B cell (primary cell): Measurements from ENCODE around the gene ABLIM1. TPM values are rescaled to one million over a fixed set of nuclear protein-coding genes. Genes with fewer than 3 reads are reported as not detected.

Source experiments
- ATAC-seq: fragments of 200-7000 bp; cut with Tn5 transposase; one replicate; pipeline ENCODE4 v1.10.0; 2021; ENCODE audit warnings: low read depth, mild to moderate bottlenecking, moderate number of reproducible peaks, moderate library complexity
- CTCF ChIA-PET: fragments of 350-600 bp; sonication (Branson Sonifier 250); formaldehyde crosslinking; loops from one replicate; lab custom pipeline; 2021; ENCODE audit warnings: antibody characterized with exemption, inconsistent platforms; lab: Charles Lee
- POLR2A ChIA-PET: fragments of 350-600 bp; sonication (Branson Sonifier 250); formaldehyde crosslinking; loops from one replicate; lab custom pipeline; 2021; ENCODE audit warnings: antibody characterized with exemption; lab: Charles Lee
- DNase-seq: peaks from one replicate; pipeline ENCODE4 v3.0.0; 2013
- H2AFZ ChIP-seq: 2 replicates; pipeline ENCODE4 v1.6.1; 2012; ENCODE audit warnings: mild to moderate bottlenecking, low read depth, low read length; ENCODE audit not compliant: insufficient read depth, poor library complexity, severe bottlenecking
- H3K27ac ChIP-seq, 2 donors: 1 replicate in 1 of 2; 2 replicates in 1 of 2; pipeline ENCODE4 v1.5.1; 2012 to 2013; ENCODE audit warnings: low read length in 2 of 2, mild to moderate bottlenecking in 2 of 2, moderate library complexity in 1 of 2
- H3K27me3 ChIP-seq, 4 experiments: fragments of 200-600 bp in 1 of 4; sonication (generic) in 1 of 4; replicated peaks in 1 of 4; 1 replicate in 2 of 4; 2 replicates in 2 of 4; pipeline versions ENCODE4 v1.6.1 to v1.7.0; 2013 to 2016; ENCODE audit warnings: low read length in 3 of 4, mild to moderate bottlenecking in 2 of 4, mixed read lengths in 1 of 4, moderate library complexity in 1 of 4; ENCODE audit not compliant: insufficient read depth in 4 of 4, control insufficient read depth in 3 of 4; ENCODE audit errors: control extremely low read depth in 1 of 4
- H3K36me3 ChIP-seq, 2 experiments: replicated peaks in 1 of 2; 1 replicate in 1 of 2; 2 replicates in 1 of 2; pipeline versions ENCODE4 v1.6.1 to v1.7.1; 2013; ENCODE audit warnings: low read length in 1 of 2; ENCODE audit not compliant: insufficient read depth in 2 of 2, control insufficient read depth in 1 of 2; ENCODE audit errors: control extremely low read depth in 1 of 2, extremely low read depth in 1 of 2
- H3K4me1 ChIP-seq, 2 donors: fragments of 200-600 bp in 1 of 2; sonication (generic) in 1 of 2; 1 replicate in 1 of 2; 2 replicates in 1 of 2; pipeline versions ENCODE4 v1.5.1 to v1.6.1; 2013 to 2017; ENCODE audit warnings: low read length in 2 of 2; ENCODE audit not compliant: control insufficient read depth in 2 of 2, insufficient read depth in 2 of 2
- H3K4me2 ChIP-seq: replicated peaks from 2 replicates; pipeline ENCODE3; 2012; ENCODE audit warnings: mild to moderate bottlenecking, low read depth, low read length; ENCODE audit not compliant: poor library complexity, severe bottlenecking
- H3K4me3 ChIP-seq, 5 experiments: fragments of 200-600 bp in 1 of 5; sonication (generic) in 1 of 5; 1 replicate in 3 of 5; 2 replicates in 2 of 5; pipeline versions ENCODE4 v1.5.1 to v1.7.0; 2011 to 2016; ENCODE audit warnings: low read length in 4 of 5, mild to moderate bottlenecking in 4 of 5, low read depth in 2 of 5, control low read depth in 1 of 5, moderate library complexity in 1 of 5; ENCODE audit not compliant: insufficient read depth in 1 of 5; ENCODE audit errors: control extremely low read depth in 1 of 5, extremely low read depth in 1 of 5
- H3K79me2 ChIP-seq: fragments of 200-600 bp; sonication (generic); one replicate; pipeline ENCODE4 v1.6.0; 2016; ENCODE audit warnings: low read length; ENCODE audit not compliant: control insufficient read depth, insufficient read depth
- H3K9ac ChIP-seq: fragments of 200-600 bp; sonication (generic); 2 replicates; pipeline ENCODE4 v1.6.1; 2017; ENCODE audit warnings: mild to moderate bottlenecking, low read length, moderate library complexity
- H3K9me3 ChIP-seq, 3 donors: one replicate each; pipeline versions ENCODE4 v1.6.1 to v1.7.1; 2013; ENCODE audit warnings: low read length in 2 of 3; ENCODE audit not compliant: control insufficient read depth in 2 of 3, insufficient read depth in 1 of 3; ENCODE audit errors: control extremely low read depth in 1 of 3
- H4K20me1 ChIP-seq: 2 replicates; pipeline ENCODE4 v1.6.0; 2012; ENCODE audit warnings: mild to moderate bottlenecking, low read length; ENCODE audit not compliant: insufficient read depth, control insufficient read depth, poor library complexity, severe bottlenecking
- H3K27ac Mint-ChIP-seq: one replicate; pipeline ENCODE4 v1.8.0; 2021; ENCODE audit warnings: mixed read lengths
- H3K27me3 Mint-ChIP-seq: one replicate; pipeline ENCODE4 v1.8.0; 2021; ENCODE audit warnings: mixed read lengths
- H3K4me1 Mint-ChIP-seq: one replicate; pipeline ENCODE4 v1.8.0; 2021; ENCODE audit warnings: mixed read lengths
- H3K4me3 Mint-ChIP-seq: one replicate; pipeline ENCODE4 v1.8.0; 2021; ENCODE audit warnings: mixed read lengths
- H3K9me3 Mint-ChIP-seq: one replicate; pipeline ENCODE4 v1.8.0; 2022; ENCODE audit warnings: mixed read lengths; ENCODE audit not compliant: insufficient read depth
- CTCF ChIP-seq: fragments of 200-600 bp; IDR thresholded peaks from one replicate; pipeline ENCODE4 v1.8.0; 2022; ENCODE audit warnings: antibody characterized with exemption, mild to moderate bottlenecking
- EZH2 ChIP-seq: IDR thresholded peaks from 2 replicates; pipeline ENCODE4 v1.6.1; 2012; ENCODE audit warnings: borderline replicate concordance, low read depth, mild to moderate bottlenecking, moderate library complexity, low read length; ENCODE audit not compliant: insufficient read depth, poor library complexity, severe bottlenecking
- WGBS: methylation state at CpG from one replicate; pipeline ENCODE4 v1.1.5; 2013; ENCODE audit warnings: missing lambda C conversion rate; ENCODE audit not compliant: insufficient coverage; 5-methylcytosine and 5-hydroxymethylcytosine counted together
- intact Hi-C: fragments of 100-400 bp; cut with micrococcal nuclease; formaldehyde crosslinking; loops from one replicate; pipeline ENCODE4 v1.10.0; 2022
- polyA plus RNA-seq: library from polyadenylated mRNA; depleted of rRNA; stranded (reverse); fragments of >200 nt; gene quantifications from 2 replicates; pipeline ENCODE4 v1.2.3, GENCODE V29; 2012
- total RNA-seq, 2 donors: library from RNA; stranded (reverse); fragments of 120-200 nt in 1 of 2; gene quantifications; 1 replicate in 1 of 2; 2 replicates in 1 of 2; pipeline versions ENCODE4 v1.2.3 to v1.2.4, GENCODE V29; 2013 to 2022

ABLIM1 gene
- total and polyA plus RNA-seq, 2 donors (not counting 1 experiment from before 2014, with no cell fraction given), result 55.6 to 148 TPM

GRCh38 chr10:114539623-114540022 is 118.5 kb downstream of the ABLIM1 start:
- ATAC-seq (no peak), DNase-seq (no peak)
- intact Hi-C loops, result no loop called here
- CTCF ChIA-PET, result interaction anchor here (0.8 to 1.8 kb wide), 6 partner anchors 10 to 69 kb away, joined by 3 to 17 read pairs (median 6); no protein-coding TSS in a partner anchor
- POLR2A ChIA-PET, result interaction anchor here (0.9 kb wide), 1 partner anchor 13 kb away, joined by 9 read pairs; no protein-coding TSS in a partner anchor
- Histone ChIP-seq H3K36me3 (no peaks in the 10 kb centered on the region), H3K27me3 (no peaks in the 10 kb centered on the region), H4K20me1 (no peaks in the 10 kb centered on the region), H3K9me3 (peaks cover 0 to 7% (median 1%) of the 10 kb centered on the region in 3 donors), H3K27ac (no peak overlapping the region), H3K4me3 (no peak overlapping the region), H3K9ac (no peak overlapping the region), H2AFZ (no peak overlapping the region), H3K4me1 (peaks cover 37 to 59% of the 10 kb centered on the region in 2 donors), H3K79me2 (peaks cover 6% of the 10 kb centered on the region), H3K4me2 (no peak overlapping the region)
- Mint-ChIP-seq H3K9me3 (no peaks in the 10 kb centered on the region), H3K4me3 (no peak overlapping the region), H3K4me1 (peaks cover 56% of the 10 kb centered on the region), H3K27ac (no peak overlapping the region), H3K27me3 (no peaks in the 10 kb centered on the region)
- no CpG with 5 or more reads among the region's 2 CpGs for WGBS
- no peak for TF ChIP-seq EZH2
- TF ChIP-seq CTCF, result no peak

- no peaks in the 10 kb centered on the region for H3K36me3 ChIP-seq
- POLR2A ChIA-PET, result no interaction called here
- peak overlapping the region in 1 of 2 donors; percentile 30 for H3K27ac ChIP-seq
- peak overlapping the region; percentile 55 for H2AFZ ChIP-seq
- Mint-ChIP-seq H3K27ac (peak overlapping the region; percentile 53), H3K4me3 (peak overlapping the region; percentile 68), H3K27me3 (no peaks in the 10 kb centered on the region), H3K9me3 (no peaks in the 10 kb centered on the region), H3K4me1 (peaks cover 44% of the 10 kb centered on the region)
- intact Hi-C loops, result no loop called here
- no peak overlapping the region for H3K4me3 ChIP-seq
- ATAC-seq (peak; percentile 45), DNase-seq (peak; percentile 42)
- WGBS, result 12% methylated on average over 8 of the region's 13 CpGs
- no peak for TF ChIP-seq EZH2
- TF ChIP-seq CTCF, result no peak
- H3K4me2 ChIP-seq, result peak overlapping the region; percentile 60
- no peaks in the 10 kb centered on the region for H3K27me3 ChIP-seq
- peaks cover 24 to 46% of the 10 kb centered on the region in 2 donors for H3K4me1 ChIP-seq
- peak overlapping the region; percentile 6 for H3K9ac ChIP-seq
- peaks cover 0 to 7% (median 1%) of the 10 kb centered on the region in 3 donors for H3K9me3 ChIP-seq
- H4K20me1 ChIP-seq, result no peaks in the 10 kb centered on the region
- CTCF ChIA-PET, result interaction anchor here (1.2 to 1.8 kb wide), 4 partner anchors 9 to 14 kb away, joined by 4 to 17 read pairs (median 6); no protein-coding TSS in a partner anchor
- peaks cover under 1% of the 10 kb centered on the region for H3K79me2 ChIP-seq
These were observed 119.7 kb downstream of the ABLIM1 start for GRCh38 chr10:114538181-114538906.
